NCI-H2171 treated with DMSO at 0.1 percent for 48 hours (cell line): ENCODE results near the gene RNASE3.
"Not testable (repeated sequence)": the region's sequence is repeated elsewhere in the genome, so short reads cannot be mapped to it uniquely, and the experiment has no call there.

Experiments used
- DNase-seq: peaks from one replicate; lab custom pipeline; 2025; lab: John Stamatoyannopoulos, UW

Gene RNASE3

DNA sequence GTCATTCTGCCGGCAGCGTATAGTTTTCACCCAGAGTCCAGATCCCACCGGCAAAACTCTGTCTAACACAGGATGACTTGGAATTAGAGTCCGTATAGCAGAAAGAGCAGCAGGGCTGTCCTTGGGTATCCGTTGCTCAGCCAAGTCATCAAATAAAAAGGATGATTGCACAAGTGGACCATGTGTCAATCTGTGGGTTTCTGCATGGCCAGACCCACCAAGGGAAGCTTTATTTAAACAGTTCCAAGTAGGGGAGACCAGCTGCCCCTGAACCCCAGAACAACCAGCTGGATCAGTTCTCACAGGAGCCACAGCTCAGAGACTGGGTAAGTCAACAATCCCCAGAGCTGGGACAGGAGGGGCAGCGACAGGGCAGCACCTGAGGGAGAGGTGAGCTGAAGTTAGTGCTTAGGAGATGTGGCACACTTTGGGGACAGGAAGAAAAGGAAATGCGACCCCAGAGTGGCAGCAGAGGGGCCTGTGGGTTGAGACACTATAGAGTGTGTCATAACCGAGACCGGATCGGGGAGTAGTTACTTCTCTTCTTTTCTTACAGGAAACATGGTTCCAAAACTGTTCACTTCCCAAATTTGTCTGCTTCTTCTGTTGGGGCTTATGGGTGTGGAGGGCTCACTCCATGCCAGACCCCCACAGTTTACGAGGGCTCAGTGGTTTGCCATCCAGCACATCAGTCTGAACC, at the start of gene RNASE3:
TSS of gene RNASE3 (plus strand) at position 260 of the 700 bp plus-strand sequence. CDS start at position 562, 302 bp downstream.
- DNase-seq, result not testable (repeated sequence)

DNA sequence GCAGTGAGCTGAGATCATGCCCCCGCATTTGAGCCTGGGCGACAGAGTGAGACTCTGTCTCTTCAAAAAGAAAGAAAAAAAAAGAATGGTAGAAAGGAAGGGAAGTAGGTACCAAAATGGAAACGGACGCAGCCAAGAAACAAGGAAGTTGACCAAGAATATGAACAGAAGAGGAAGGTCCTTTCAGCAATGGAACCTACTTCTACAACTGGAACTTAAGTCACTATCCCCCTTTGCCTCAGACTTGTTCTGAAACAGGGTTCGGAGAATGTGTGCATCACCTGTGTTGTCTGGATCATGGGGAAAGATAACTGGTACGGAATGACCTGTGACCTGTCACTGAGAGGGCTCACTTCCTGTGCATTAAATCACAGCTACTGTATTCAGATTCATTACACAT, 44.6 kb upstream of the RNASE3 start:
- no peak for DNase-seq

DNA sequence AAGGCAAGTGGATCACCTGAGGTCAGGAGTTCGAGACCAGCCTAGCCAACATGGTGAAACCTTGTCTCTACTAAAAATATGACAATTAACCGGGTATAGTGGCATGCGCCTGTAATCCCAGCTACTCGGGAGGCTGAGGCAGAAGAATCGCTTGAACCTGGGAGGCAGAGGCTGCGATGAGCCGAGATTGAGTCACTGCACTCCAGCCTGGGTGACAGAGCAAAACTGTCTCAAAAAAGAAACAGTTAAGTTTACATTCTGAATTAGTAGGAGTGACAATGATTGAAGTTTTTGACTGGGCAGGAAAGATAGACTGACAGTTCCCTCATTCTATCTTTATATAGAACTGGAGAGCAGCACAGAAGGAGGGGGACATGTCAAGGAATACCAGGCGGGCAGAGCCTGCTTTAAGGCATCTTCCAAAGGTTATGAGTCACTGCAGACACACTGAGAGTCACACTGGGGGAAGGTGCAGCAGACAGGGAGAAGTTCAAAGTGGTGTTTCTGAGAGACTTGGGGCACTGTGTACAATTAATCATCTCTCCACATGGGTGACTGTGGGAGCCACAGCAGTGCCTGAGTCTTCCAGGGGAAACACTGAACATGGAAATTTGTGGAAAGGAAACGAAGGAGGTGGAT, 42.8 kb upstream of the RNASE3 start:
- DNase-seq, result no peak

DNA sequence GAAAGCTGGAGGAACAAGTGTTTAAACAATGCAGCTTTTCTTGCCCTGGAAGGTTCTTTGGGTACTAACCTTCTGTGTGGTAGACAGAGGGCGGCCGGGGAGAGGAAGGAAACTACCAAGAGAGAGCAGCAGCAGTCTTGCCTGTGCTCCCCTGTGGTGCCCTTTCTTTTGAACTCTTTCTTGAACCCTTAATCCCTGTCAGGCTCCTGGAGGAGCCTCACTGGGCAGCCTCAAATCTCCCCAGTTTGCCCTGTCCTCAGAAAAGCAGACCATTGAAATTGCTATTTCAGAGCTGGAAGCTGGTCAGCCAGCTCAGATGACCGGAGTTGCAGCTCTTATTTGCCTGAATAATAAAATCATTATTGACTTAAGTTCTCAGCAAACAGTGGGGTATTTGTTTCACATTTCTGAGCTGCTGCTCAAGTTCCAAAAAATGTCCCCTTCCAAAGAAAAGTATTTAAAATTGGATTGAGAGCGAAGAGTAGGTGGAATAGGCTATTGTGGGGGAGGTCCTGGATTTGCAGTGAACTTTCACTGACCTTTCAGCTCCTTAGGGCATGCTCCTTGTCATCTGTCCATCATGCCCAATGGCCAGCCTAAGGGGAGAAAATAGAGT, 42.1 kb upstream of the RNASE3 start:
- DNase-seq, result no peak

DNA sequence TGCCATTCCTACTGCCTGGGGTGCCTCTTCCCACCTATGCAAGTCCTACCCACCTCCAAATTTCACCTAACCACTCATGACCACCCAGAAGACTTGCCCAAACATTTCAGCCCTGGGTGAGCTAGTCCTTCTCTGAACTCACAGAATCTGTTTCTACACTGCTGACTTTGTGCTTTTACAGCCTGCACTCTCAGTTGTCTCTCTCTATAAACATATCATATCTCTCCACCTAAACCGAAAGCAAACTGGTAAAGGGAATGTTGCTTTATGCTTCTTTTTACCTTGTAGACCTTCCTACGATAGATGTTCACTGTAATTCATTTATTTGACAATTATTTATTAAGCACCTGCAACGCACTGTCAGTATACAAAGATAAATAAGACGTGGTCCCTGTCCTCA, 38.1 kb upstream of the RNASE3 start:
- no peak for DNase-seq

DNA sequence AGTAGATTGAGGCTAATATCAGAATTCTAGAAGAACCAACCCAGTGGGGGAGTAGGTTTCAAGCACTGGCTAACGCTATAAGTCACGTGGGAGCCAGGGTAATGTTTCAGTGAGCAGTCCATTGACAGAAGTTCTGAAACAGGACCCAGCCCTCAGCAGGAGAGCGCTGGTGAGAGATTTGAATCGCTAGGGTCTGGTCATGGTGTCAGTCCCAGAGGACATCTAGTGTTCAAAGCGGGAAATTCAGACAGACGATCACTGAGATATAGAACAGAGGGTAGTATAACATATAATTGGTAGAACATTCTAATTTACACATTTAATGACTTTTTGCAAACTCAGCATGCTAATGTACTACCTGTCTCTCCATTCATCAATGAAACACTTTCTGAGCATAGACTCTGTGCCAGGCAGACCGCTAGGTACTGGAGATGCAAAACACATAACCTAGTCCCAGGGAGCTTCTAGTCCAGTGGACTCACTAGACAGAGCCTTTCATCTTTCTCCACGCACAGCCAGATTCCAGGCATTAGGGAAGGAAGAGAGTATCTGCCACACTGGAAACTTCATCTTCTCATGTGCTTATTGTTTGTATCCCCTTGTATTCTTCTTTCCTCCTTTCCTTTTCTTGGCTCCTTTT, 35.4 kb upstream of the RNASE3 start:
- peak; percentile 31 for DNase-seq

DNA sequence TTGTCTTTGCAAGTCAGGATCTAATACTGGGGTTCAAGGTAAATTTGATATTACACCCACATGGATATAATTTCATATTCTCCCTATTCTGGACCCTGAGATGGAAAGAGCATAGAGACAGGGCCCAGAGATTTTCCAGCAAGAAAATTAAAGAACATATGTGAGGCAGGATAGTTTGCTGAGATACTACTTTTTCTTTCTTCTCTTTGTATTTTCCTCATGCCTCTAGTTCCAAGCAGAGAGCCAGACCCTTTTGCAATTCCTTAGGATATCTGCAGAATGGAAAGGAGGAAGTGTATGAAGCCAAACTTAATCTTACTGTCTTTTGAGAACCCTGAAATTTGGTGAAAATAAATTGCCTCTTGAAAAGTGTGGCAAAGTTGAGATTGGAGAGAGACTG, 34.0 kb upstream of the RNASE3 start:
- DNase-seq, result no peak

DNA sequence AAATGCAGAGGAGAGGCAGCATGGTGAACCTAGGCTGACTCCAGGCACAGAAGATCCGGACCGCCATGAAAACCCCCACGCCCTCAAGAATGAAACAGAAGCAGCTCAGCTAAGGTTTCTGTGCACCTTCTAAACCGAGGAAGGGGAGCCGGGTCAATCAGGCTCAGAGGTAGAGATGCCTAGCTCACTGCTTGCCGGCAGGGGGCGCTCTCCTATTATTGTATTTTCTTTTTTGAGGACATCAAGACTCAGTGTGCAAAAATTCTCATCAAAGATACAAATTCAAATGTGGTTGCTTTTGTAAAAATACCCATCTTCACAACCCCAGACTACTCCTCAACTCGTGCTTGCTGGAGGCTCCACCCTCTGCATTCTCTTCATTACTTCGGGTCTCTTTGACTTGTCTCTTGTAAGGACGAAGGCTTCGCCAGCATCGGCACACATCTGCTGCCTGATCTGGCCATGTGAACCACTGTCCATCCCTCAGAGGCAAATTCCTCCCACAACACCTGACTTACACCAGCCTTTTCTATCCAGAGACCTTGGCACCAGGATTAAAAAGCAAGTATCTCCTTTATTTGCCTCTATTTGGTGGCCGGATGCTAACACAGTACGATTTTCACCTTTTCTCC, 33.4 kb upstream of the RNASE3 start:
- DNase-seq, result peak; percentile 47

DNA sequence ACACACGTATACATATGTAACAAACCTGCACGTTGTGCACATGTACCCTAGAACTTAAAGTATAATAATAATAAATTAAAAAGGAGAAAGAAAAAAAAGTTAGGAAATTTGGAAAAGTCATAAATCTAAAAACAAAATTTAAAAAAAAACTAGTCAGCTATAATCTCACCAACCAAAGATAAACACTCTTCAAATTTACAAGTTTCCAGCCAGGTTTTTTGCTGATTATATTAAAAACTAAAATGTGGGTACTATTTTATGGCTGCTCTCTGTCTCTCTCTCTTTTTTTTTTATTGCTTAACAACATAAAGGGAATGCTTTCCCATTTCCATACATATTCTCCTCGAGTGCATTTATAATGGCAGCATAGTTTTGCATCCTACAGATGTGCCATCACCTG, 25.0 kb upstream of the RNASE3 start:
- DNase-seq, result no peak

DNA sequence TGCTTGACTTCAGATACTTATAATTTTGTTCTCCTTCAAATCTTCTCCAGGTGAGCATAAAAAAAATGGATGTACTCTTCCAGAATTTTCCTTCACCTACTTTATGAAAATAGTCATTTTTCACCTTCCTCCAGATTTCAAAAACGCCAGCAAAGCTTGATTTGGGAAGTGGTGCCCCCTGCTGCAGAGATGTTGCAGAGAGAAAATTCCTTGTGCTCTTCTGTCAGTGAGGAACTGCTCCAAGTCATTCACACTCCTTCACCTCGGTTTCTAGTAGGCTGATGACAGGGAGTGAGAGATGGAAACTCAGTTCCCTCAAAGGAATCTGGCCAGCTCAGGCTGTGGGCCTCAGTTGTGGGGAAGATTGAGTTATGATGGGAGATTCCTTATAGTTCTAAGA, 24.2 kb upstream of the RNASE3 start:
- DNase-seq, result no peak

DNA sequence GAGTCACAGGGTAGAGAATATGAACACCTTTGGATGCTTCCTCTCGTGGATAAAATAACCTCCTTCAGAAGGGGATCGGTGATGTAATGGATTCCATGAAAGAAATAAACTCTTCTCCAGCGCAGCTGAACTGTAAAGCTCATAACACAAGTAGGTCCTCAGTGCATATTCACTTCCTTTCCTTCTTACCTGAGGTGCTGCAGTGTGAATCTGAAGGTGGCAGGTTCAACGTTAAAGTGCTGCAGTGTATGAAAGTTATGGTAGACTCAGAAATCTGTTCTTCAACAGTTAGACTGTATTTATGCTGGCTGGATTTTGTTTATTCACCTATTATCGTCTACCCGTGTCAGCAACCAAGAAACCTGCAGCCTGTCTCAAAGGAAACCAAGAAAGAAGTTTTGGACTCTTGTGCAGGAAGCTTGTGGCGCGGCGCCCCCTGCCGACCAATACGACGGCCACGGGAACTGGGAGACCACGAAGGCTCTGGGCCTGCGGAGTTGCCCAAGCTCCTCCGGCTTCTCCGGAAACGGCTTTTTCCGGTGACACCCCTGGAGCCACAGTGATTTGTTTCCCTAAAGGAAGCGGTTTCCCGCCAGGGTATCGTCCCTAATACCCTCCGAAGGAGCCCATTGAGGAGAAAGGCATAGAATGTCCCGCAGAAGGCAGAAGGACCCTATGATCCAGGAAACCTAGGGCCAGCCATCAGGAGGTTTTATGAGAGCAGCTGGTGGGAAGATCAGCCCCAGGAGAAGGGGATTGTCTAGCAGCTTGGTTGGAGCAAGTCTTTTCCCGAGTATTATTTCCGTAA, 17.6 kb upstream of the RNASE3 start:
- DNase-seq, result peak; percentile 19

DNA sequence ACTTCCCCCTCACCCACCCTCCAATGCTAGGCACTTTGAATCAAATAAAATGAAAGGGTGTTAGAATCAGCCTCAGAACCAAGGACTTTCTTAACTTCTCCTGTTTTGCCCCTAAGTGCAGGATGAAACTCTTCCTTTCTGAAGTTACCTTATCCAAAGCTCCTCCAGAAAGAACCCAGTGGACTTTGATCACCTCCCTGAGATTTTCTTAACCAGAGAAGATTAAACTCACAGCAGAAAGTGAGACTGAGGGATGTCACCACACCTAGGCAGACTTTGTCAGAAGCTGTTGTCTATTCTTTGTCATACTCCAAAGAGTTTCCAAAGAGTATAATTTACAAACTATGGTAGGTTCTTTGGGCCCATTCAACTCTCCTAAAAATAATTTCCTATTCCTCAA, 14.2 kb upstream of the RNASE3 start:
- DNase-seq, result no peak

DNA sequence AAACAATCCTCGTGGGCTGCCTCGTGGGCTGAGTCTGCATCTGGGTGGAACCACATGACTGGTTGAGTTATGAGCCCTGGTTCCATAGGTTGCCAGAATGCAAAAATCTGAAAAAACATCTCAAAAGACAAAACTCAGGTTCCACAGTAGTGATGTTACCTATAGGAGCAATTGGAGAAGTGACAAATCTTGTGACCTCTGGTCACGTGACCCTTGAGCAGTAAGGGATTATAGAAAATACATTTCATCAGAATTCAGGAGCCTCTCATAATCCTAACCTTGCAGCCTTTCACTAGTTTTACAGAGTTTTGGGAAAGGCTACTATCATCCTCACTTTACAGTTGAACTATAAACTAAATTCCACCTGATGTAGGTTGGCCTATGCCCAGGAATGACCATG, 12.5 kb upstream of the RNASE3 start:
- no peak for DNase-seq

DNA sequence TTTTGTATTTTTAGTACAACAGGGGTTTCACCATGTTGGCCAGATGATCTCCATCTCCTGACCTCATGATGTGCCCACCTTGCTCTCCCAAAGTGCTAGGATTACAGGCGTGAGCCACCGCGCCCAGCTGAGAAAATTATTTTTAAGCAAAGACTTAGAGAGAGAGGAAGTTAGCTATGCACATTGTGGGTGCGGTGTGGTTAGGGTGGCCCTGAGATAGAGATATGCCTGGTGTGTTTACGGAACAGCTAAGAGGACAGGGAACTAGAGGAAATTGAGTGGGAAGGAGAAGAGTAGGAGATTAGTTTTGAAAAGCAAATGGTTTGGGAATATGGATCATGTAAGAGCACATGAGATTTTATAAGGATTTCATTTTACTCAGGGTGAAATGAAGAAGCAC, 10.0 kb upstream of the RNASE3 start:
- not testable (repeated sequence) for DNase-seq

DNA sequence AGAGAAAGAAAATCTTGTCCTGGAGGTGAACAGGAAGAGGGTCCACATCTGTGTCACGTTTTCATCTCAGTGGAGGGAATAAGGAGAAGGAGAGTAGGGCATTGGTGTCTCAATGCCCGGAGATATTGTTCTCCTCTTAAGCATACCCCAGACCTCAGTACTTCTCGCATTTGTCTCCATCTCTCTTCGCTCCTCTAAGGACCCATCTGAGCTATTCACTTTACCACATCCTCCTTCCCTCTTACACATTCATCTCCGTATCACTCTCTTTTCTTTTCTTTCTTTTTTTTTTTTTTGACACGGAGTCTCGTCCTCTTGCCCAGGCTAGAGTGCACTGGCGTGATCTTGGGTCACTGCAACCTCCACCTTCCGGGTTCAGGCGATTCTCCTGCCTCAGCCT, 8.4 kb upstream of the RNASE3 start:
- not testable (repeated sequence) for DNase-seq

DNA sequence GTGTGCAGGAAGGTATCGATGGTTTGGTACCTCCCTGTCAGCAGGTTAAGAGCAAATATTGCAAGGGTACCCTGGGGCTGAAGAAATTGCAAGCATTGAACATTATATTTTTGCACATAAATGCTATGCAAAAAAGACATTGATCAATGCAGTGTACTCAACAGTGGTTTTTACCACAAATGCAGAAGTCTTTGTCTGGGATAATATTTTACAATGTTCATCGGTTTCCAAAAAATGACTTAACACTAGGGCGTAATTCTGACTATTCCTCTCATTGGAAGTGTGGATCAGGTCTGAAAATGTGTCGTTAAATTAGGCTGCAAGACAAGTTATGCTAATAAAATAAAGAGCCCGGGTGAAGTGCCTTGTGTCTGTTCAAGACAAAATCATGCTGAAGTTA, 2.8 kb upstream of the RNASE3 start:
- DNase-seq, result not testable (repeated sequence)

DNA sequence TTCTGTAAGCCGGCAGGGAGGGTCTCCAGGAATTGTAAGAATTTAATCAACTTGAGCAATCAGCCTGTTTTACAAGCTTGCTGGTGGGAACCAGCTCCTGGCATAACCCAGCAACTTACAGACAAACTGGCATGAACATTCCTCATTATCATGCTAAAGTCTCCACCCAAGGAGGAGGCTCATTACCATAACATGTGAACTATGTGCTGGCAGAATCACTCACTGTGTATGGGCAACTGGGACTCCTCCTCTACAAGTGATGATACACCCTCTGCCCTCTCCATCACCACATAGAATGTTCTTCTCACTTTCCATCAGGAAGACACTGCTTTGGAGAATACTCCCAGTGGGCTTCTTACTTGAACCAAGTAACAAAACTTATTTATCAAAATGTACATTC, 4.1 kb downstream of the RNASE3 start:
- DNase-seq, result not testable (repeated sequence)

DNA sequence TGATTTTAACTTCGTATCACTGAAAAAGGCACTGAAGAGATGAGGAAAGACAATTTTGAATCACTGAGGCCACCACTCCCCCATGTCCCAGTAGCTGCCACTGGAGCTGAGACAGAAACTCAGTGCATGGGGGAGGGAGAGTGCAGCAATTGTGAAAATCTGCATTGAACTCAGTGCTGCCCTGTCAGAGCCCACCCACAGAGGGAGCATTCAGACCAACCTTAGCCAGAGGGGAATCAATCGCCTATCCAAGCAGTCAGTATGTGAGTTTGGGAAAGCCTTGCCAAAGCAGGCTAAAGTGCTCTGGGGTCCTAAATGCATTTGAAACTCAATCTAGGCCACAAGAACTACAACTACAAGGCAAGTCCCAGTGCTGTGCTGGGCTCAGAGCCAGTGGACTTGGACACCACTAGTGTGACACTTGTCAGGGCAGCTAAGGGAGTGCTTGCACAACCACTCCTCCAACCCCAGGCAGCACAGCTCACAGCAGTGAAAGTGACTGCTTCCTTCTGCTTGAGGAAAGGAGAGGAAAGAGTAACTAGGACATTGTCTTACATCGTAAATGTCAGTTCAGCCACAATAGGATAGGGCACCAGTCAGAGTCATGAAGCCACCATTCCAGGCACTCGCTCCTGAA, 13.3 kb downstream of the RNASE3 start:
- no peak for DNase-seq

DNA sequence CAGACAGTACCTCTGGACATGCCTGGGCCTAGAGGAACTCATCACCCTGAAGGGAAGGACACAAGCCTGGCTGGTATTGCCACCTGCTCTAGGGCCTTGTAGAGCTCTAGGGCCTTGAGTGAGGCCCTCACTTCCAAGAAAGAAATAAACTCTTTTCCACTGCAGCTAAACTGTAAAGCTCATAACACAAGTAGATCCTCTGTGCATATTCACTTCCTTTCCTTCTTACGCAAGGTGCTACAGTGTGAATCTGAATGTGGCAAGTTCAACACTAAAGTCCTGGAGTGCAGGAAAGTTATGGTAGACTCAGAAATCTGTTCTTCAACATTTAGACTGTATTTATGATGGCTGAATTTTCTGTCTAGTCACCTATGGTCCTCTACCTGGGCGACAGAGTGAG, 14.5 kb downstream of the RNASE3 start:
- DNase-seq, result no peak

DNA sequence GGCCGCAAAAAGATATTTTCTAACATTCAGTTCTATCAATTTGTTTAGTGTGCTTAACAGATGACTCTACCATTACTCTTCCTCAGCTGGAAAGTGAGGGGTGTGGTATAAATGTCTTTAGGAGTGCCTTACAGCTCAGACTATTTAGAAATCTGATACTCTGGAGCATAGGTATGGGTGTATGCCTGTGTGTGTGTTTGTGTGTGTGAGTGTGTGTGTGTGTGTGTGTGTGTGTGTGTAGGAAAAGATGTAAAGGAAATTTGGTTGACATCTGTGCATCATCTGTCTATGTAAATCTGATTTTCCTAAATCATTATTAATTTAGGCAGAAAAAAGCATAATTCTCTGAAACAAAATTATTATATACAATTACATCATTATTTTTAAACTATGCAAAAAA, 16.0 kb downstream of the RNASE3 start:
- no peak for DNase-seq

DNA sequence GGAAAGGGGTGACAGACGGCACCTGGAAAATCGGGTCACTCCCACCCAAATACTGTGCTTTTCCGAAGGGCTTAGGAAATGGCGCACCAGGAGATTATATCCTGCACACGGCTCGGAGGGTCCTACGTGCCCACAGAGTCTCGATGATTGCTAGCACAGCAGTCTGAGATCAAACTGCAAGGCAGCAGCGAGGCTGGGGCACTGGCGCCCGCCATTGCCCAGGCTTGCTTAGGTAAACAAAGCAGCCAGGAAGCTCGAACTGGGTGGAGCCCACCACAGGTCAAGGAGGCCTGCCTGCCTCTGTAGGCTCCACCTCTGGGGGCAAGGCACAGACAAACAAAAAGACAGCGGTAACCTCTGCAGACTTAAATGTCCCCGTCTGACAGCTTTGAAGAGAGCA, 19.6 kb downstream of the RNASE3 start:
- DNase-seq, result not testable (repeated sequence)
